Measurements from ENCODE around the gene RAB18. TPM values are rescaled to one million over a fixed set of nuclear protein-coding genes. Genes with fewer than 3 reads are reported as not detected.

RAB18 gene
- total RNA-seq, 2 donors from 2014 or later: 110 to 114 TPM

Other genes with a start within 250 kb of the RAB18 start
- under 1 TPM; 0.06 to 0.75 TPM for gene MKX, start 241.5 kb downstream of the RAB18 start, total RNA-seq

All from left colon (tissue), 2 donors.